Upper lobe of left lung (tissue), 4 donors: Measurements from ENCODE around the gene SVIL.

Experiments
- CTCF ChIP-seq, 6 experiments: fragments of 450-650 bp in 4 of 6; fragments of 200-600 bp in 2 of 6; sonication (generic) in 2 of 6; IDR thresholded peaks; one replicate each; pipeline ENCODE4 v1.5.1; 2016 to 2019; ENCODE audit warnings: antibody characterized with exemption in 6 of 6
- POLR2AphosphoS5 ChIP-seq, 2 donors: sonication (generic); formaldehyde crosslinking; IDR thresholded peaks; one replicate each; pipeline ENCODE4 v1.5.1; 2017; ENCODE audit warnings: antibody characterized with exemption in 2 of 2

- TF ChIP-seq CTCF (IDR thresholded peaks at IDR 0.05) (no peak), POLR2AphosphoS5 (IDR thresholded peaks at IDR 0.05) (no peak)
Observed at GRCh38 chr10:29455095-29455494, 179.7 kb downstream of the SVIL start.
